Measurements from ENCODE around the gene RBPMS2. TPM values are rescaled to one million over a fixed set of nuclear protein-coding genes. Genes with fewer than 3 reads are reported as not detected.

The RBPMS2 gene
- polyA plus RNA-seq, 1 experiment = 0.67 TPM

- Histone ChIP-seq H3K36me3 (ENCODE audit: control insufficient read depth, insufficient read depth, low read length) (peaks cover 8% of the 10 kb centered on the region), H3K4me3 (ENCODE audit: low read depth, low read length) (no peak overlapping the region), H3K27me3 (ENCODE audit: control insufficient read depth, insufficient read depth, low read length) (no peaks in the 10 kb centered on the region)
- DNase-seq (ENCODE audit: low read depth) = no peak
- POLR2A ChIA-PET = no interaction called here
- TF ChIP-seq CTCF (IDR thresholded peaks at IDR 0.05; ENCODE audit: insufficient read depth, low read depth, low read length) = no peak
- CTCF ChIA-PET = interaction anchor here (1.0 to 21.7 kb wide), 4 partner anchors 9 to 116 kb away, joined by 4 to 395 read pairs (median 20); no protein-coding TSS in a partner anchor
Measured at GRCh38 chr15:64694816-64695215, 80.6 kb downstream of the RBPMS2 start.

GRCh38 chr15:64693134-64693533, 82.3 kb downstream of the RBPMS2 start:
- Histone ChIP-seq H3K4me3 (ENCODE audit: low read depth, low read length) (no peak overlapping the region), H3K36me3 (ENCODE audit: control insufficient read depth, insufficient read depth, low read length) (peaks cover 16% of the 10 kb centered on the region), H3K27me3 (ENCODE audit: control insufficient read depth, insufficient read depth, low read length) (no peaks in the 10 kb centered on the region)
- DNase-seq (ENCODE audit: low read depth) = peak; percentile 74
- no peak for TF ChIP-seq CTCF (IDR thresholded peaks at IDR 0.05; ENCODE audit: insufficient read depth, low read depth, low read length)
- CTCF ChIA-PET = interaction anchor here (0.6 to 21.7 kb wide), 8 partner anchors 7 to 40 kb away, joined by 3 to 395 read pairs (median 4); no protein-coding TSS in a partner anchor
- POLR2A ChIA-PET = no interaction called here

GRCh38 chr15:64691896-64692565, 83.4 kb downstream of the RBPMS2 start:
- no peak for TF ChIP-seq CTCF (IDR thresholded peaks at IDR 0.05; ENCODE audit: insufficient read depth, low read depth, low read length)
- peaks cover 20% of the 10 kb centered on the region for H3K36me3 ChIP-seq (ENCODE audit: control insufficient read depth, insufficient read depth, low read length)
- DNase-seq (ENCODE audit: low read depth) = no peak
- no peak overlapping the region for H3K4me3 ChIP-seq (ENCODE audit: low read depth, low read length)
- CTCF ChIA-PET = interaction anchor here (0.9 to 21.7 kb wide), 4 partner anchors 9 to 149 kb away, joined by 3 to 395 read pairs (median 6); no protein-coding TSS in a partner anchor
- no peaks in the 10 kb centered on the region for H3K27me3 ChIP-seq (ENCODE audit: control insufficient read depth, insufficient read depth, low read length)
- POLR2A ChIA-PET = no interaction called here

DNA sequence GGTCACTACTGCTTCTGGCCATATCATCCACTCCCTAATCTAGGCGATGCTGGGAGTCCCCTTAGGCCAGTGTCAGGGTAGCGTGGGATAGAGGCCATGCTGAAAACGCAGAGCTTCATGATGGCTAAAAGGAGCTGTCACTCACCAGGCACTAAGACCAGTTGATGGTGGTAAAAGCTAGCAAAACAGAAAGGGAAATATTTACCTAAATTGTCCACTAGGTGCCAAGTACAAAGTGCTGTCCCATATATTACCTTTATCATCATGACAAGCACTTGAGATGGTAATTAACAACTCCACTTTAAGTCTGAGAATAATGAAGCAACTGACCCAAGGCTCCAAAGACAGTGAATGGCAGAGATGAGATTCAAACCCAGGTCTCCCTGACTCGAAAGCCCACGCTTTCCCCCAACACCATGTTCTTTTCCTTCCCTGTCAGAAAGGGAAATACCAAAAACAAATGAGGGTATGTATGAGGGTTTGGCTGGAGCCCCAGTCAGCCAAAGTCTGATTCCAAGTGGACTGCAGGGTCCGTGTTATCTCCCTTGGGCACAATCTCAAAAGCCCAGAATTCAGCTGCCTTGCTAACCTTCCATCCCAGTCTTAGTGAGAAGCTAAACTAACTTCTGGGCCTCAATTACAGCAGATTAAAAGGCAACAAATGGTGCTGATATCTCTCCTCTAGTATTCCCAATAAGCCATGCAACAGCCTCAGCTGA, 84.7 kb downstream of the RBPMS2 start:
- H3K27me3 ChIP-seq (ENCODE audit: control insufficient read depth, insufficient read depth, low read length) = no peaks in the 10 kb centered on the region
- DNase-seq (ENCODE audit: low read depth) = no peak
- POLR2A ChIA-PET = no interaction called here
- TF ChIP-seq CTCF (IDR thresholded peaks at IDR 0.05; ENCODE audit: insufficient read depth, low read depth, low read length) = no peak
- peaks cover 21% of the 10 kb centered on the region for H3K36me3 ChIP-seq (ENCODE audit: control insufficient read depth, insufficient read depth, low read length)
- no peak overlapping the region for H3K4me3 ChIP-seq (ENCODE audit: low read depth, low read length)
- CTCF ChIA-PET = interaction anchor here (0.6 to 21.7 kb wide), 5 partner anchors 8 to 59 kb away, joined by 3 to 395 read pairs (median 6); no protein-coding TSS in a partner anchor

DNA sequence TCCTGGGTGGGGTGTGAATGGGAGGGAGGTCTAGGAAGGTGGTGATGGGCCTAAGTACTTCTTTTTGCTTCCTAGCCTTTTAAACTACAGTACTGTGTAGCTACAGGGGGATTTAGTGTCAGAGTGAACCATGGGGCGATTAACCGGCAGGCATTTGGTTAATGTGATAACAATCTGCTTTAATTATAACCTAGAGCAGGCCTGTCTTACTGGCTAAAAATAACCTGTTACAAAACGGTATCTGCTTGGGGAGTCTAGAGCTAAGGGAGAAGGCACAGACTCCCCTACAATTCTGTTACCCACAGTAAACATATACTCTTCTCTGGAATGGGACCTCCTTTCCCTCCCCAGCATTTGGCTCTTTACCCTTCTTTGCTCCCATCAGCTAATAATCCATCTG, 85.4 kb downstream of the RBPMS2 start:
- H3K4me3 ChIP-seq (ENCODE audit: low read depth, low read length) = no peak overlapping the region
- TF ChIP-seq CTCF (IDR thresholded peaks at IDR 0.05; ENCODE audit: insufficient read depth, low read depth, low read length) = no peak
- peaks cover 27% of the 10 kb centered on the region for H3K36me3 ChIP-seq (ENCODE audit: control insufficient read depth, insufficient read depth, low read length)
- H3K27me3 ChIP-seq (ENCODE audit: control insufficient read depth, insufficient read depth, low read length) = no peaks in the 10 kb centered on the region
- POLR2A ChIA-PET = no interaction called here
- no peak for DNase-seq (ENCODE audit: low read depth)
- CTCF ChIA-PET = interaction anchor here (0.5 to 21.7 kb wide), 5 partner anchors 9 to 111 kb away, joined by 3 to 395 read pairs (median 3); no protein-coding TSS in a partner anchor

Data from BJ (cell line).